ENCODE data around the gene MLC1. TPM values are rescaled to one million over a fixed set of nuclear protein-coding genes. Genes with fewer than 3 reads are reported as not detected.

Gene MLC1
- total RNA-seq, 2 experiments from 2014 or later = 1.9 to 2.9 TPM

- CTCF ChIA-PET = no interaction called here
- ATAC-seq = no peak
- Mint-ChIP-seq H3K27ac (no peak overlapping the region), H3K27me3 (peaks cover 18% of the 10 kb centered on the region), H3K9me3 (ENCODE audit: low read depth) (peaks cover 2% of the 10 kb centered on the region), H3K4me1 (no peaks in the 10 kb centered on the region), H3K4me3 (no peak overlapping the region), H3K36me3 (no peaks in the 10 kb centered on the region)
- DNase-seq = no peak
Measured at GRCh38 chr22:50053861-50054260, 31.4 kb downstream of the MLC1 start.

- Mint-ChIP-seq H3K9me3 (ENCODE audit: low read depth) (peaks cover 2% of the 10 kb centered on the region), H3K4me1 (no peaks in the 10 kb centered on the region), H3K36me3 (no peaks in the 10 kb centered on the region), H3K4me3 (no peak overlapping the region), H3K27me3 (peaks cover 12% of the 10 kb centered on the region), H3K27ac (no peak overlapping the region)
- CTCF ChIA-PET = interaction anchor here (0.6 kb wide), 1 partner anchor 24 kb away, joined by 3 read pairs; no protein-coding TSS in a partner anchor
- ATAC-seq (no peak), DNase-seq (no peak)
Measured at GRCh38 chr22:50051930-50052329, 33.3 kb downstream of the MLC1 start.

- peaks cover 2% of the 10 kb centered on the region for H3K9me3 Mint-ChIP-seq (ENCODE audit: low read depth)
- CTCF ChIA-PET = interaction anchor here (1.3 kb wide), 1 partner anchor 17 kb away, joined by 3 read pairs; no protein-coding TSS in a partner anchor
- ATAC-seq = no peak
Measured at GRCh38 chr22:50049299-50050195, 35.7 kb downstream of the MLC1 start.

GRCh38 chr22:50048836-50049235 is 36.4 kb downstream of the MLC1 start:
- Mint-ChIP-seq H3K9me3 (ENCODE audit: low read depth) (peaks cover under 1% of the 10 kb centered on the region), H3K27ac (no peak overlapping the region), H3K27me3 (peaks cover 19% of the 10 kb centered on the region), H3K4me1 (peaks cover 6% of the 10 kb centered on the region), H3K36me3 (no peaks in the 10 kb centered on the region), H3K4me3 (no peak overlapping the region)
- DNase-seq (no peak), ATAC-seq (no peak)
- CTCF ChIA-PET = no interaction called here

More at GRCh38 chr22:50049299-50050195, 35.7 kb downstream of the MLC1 start:
- Mint-ChIP-seq H3K4me3 (no peak overlapping the region), H3K27me3 (peaks cover 12% of the 10 kb centered on the region), H3K4me1 (peaks cover 4% of the 10 kb centered on the region), H3K27ac (no peak overlapping the region), H3K36me3 (no peaks in the 10 kb centered on the region)
- no peak for DNase-seq

GRCh38 chr22:50048061-50048765 is 37.0 kb downstream of the MLC1 start:
- H3K9me3 Mint-ChIP-seq (ENCODE audit: low read depth) = no peaks in the 10 kb centered on the region
- no peak overlapping the region for H3K4me3 Mint-ChIP-seq
- peaks cover 6% of the 10 kb centered on the region for H3K4me1 Mint-ChIP-seq
- no peaks in the 10 kb centered on the region for H3K36me3 Mint-ChIP-seq
- H3K27me3 Mint-ChIP-seq = peaks cover 25% of the 10 kb centered on the region
- ATAC-seq (no peak), DNase-seq (no peak)
- H3K27ac Mint-ChIP-seq = no peak overlapping the region
- CTCF ChIA-PET = no interaction called here

- Mint-ChIP-seq H3K36me3 (no peaks in the 10 kb centered on the region), H3K4me1 (peaks cover 6% of the 10 kb centered on the region), H3K27me3 (peaks cover 23% of the 10 kb centered on the region), H3K9me3 (ENCODE audit: low read depth) (no peaks in the 10 kb centered on the region), H3K27ac (no peak overlapping the region), H3K4me3 (no peak overlapping the region)
- CTCF ChIA-PET = no interaction called here
- ATAC-seq (no peak), DNase-seq (no peak)
Measured at GRCh38 chr22:50047346-50047745, 37.9 kb downstream of the MLC1 start.

- Mint-ChIP-seq H3K9me3 (ENCODE audit: low read depth) (no peaks in the 10 kb centered on the region), H3K36me3 (no peaks in the 10 kb centered on the region), H3K4me3 (no peak overlapping the region), H3K27ac (no peak overlapping the region), H3K4me1 (peaks cover 6% of the 10 kb centered on the region), H3K27me3 (peaks cover 21% of the 10 kb centered on the region)
- ATAC-seq = no peak
- CTCF ChIA-PET = no interaction called here
- no peak for DNase-seq
Measured at GRCh38 chr22:50046481-50047245, 38.6 kb downstream of the MLC1 start.

GRCh38 chr22:50046019-50046415 is 39.2 kb downstream of the MLC1 start:
- Mint-ChIP-seq H3K36me3 (no peaks in the 10 kb centered on the region), H3K27me3 (peaks cover 20% of the 10 kb centered on the region), H3K9me3 (ENCODE audit: low read depth) (no peaks in the 10 kb centered on the region), H3K27ac (no peak overlapping the region), H3K4me1 (peaks cover 6% of the 10 kb centered on the region), H3K4me3 (no peak overlapping the region)
- DNase-seq (no peak), ATAC-seq (no peak)
- CTCF ChIA-PET = no interaction called here

GRCh38 chr22:50045211-50046018 is 39.8 kb downstream of the MLC1 start:
- Mint-ChIP-seq H3K27me3 (peaks cover 20% of the 10 kb centered on the region), H3K9me3 (ENCODE audit: low read depth) (no peaks in the 10 kb centered on the region), H3K4me3 (no peak overlapping the region), H3K27ac (no peak overlapping the region), H3K36me3 (no peaks in the 10 kb centered on the region), H3K4me1 (peaks cover 6% of the 10 kb centered on the region)
- DNase-seq (no peak), ATAC-seq (peak; percentile 30)
- CTCF ChIA-PET = interaction anchor here (0.6 kb wide), 1 partner anchor 21 kb away, joined by 6 read pairs; no protein-coding TSS in a partner anchor

GRCh38 chr22:50044485-50045118 is 40.6 kb downstream of the MLC1 start:
- peak; percentile 20 for ATAC-seq
- Mint-ChIP-seq H3K36me3 (no peaks in the 10 kb centered on the region), H3K27me3 (peaks cover 20% of the 10 kb centered on the region), H3K4me1 (peaks cover 6% of the 10 kb centered on the region), H3K4me3 (no peak overlapping the region), H3K9me3 (ENCODE audit: low read depth) (no peaks in the 10 kb centered on the region), H3K27ac (no peak overlapping the region)
- CTCF ChIA-PET = interaction anchor here (0.6 to 1.7 kb wide), 2 partner anchors 14 to 20 kb away, joined by 5 to 6 read pairs; no protein-coding TSS in a partner anchor
- DNase-seq = no peak

- Mint-ChIP-seq H3K9me3 (ENCODE audit: low read depth) (no peaks in the 10 kb centered on the region), H3K36me3 (no peaks in the 10 kb centered on the region), H3K27ac (no peak overlapping the region), H3K27me3 (peaks cover 22% of the 10 kb centered on the region), H3K4me1 (peaks cover 6% of the 10 kb centered on the region), H3K4me3 (no peak overlapping the region)
- ATAC-seq = no peak
- no peak for DNase-seq
- CTCF ChIA-PET = no interaction called here
Measured at GRCh38 chr22:50041361-50042065, 43.7 kb downstream of the MLC1 start.

GRCh38 chr22:50040717-50041116 is 44.5 kb downstream of the MLC1 start:
- no peak overlapping the region for H3K4me3 Mint-ChIP-seq
- H3K36me3 Mint-ChIP-seq = no peaks in the 10 kb centered on the region
- no peak overlapping the region for H3K27ac Mint-ChIP-seq
- H3K27me3 Mint-ChIP-seq = peaks cover 22% of the 10 kb centered on the region
- no peak for ATAC-seq
- CTCF ChIA-PET = no interaction called here
- peaks cover 6% of the 10 kb centered on the region for H3K4me1 Mint-ChIP-seq
- H3K9me3 Mint-ChIP-seq (ENCODE audit: low read depth) = no peaks in the 10 kb centered on the region
- no peak for DNase-seq
